ENCODE data around the gene UBXN10.

DNA sequence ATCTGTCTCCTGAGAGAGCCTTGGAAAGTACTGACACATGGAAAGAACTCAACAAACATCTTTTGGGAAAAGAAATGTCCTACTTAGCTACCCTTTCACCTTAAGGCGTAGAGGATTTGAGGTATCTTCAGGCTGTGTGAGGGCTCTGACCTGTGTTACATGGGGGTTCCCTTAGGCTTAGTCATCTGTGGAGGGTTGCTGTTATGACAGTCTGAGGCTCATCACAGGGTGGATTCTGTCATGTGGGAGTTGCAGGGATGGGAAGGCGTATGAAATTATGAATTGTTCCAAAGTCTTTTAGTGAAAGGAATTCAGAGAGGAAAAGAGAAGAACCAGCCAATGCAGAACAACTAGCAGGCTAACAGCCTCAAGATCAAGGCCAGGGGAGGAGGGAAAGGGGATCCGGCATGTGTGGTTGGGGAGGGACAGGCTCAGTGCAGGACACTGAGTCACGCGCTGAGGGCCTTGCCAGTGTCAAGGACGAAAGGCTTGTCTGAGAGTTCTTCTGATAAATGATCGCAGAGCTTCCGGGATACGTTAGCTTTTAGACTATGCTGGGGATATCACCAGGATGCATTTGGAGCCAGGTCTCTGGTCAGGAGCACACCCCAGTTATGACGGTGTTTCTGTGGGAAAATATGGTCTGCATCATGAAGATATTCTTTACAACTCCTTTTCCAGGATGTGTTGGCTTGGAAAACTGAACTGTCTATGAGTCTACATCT, 25.0 kb downstream of the UBXN10 start:
- TF ChIP-seq POLR2AphosphoS5 (IDR thresholded peaks at IDR 0.05) (no peak), POLR2A (IDR thresholded peaks at IDR 0.05) (no peak)
- TF ChIP-seq, protein P1, sequence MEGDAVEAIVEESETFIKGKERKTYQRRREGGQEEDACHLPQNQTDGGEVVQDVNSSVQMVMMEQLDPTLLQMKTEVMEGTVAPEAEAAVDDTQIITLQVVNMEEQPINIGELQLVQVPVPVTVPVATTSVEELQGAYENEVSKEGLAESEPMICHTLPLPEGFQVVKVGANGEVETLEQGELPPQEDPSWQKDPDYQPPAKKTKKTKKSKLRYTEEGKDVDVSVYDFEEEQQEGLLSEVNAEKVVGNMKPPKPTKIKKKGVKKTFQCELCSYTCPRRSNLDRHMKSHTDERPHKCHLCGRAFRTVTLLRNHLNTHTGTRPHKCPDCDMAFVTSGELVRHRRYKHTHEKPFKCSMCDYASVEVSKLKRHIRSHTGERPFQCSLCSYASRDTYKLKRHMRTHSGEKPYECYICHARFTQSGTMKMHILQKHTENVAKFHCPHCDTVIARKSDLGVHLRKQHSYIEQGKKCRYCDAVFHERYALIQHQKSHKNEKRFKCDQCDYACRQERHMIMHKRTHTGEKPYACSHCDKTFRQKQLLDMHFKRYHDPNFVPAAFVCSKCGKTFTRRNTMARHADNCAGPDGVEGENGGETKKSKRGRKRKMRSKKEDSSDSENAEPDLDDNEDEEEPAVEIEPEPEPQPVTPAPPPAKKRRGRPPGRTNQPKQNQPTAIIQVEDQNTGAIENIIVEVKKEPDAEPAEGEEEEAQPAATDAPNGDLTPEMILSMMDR (IDR thresholded peaks at IDR 0.05) = no peak
